Osteoblast (primary cell): ENCODE measurements around the gene CRELD2. TPM values are rescaled to one million over a fixed set of nuclear protein-coding genes. Genes with fewer than 3 reads are reported as not detected.

ENCODE experiments used
- DNase-seq: peaks from one replicate; pipeline ENCODE4 v3.0.0; 2011; ENCODE audit warnings: low spot score, mixed read lengths; ENCODE audit not compliant: insufficient read length; ENCODE audit errors: missing footprints
- H2AFZ ChIP-seq: 2 replicates; pipeline ENCODE4 v1.6.0; 2011; ENCODE audit warnings: mild to moderate bottlenecking, low read length
- H3K27ac ChIP-seq: 2 replicates; pipeline ENCODE4 v1.5.1; 2011; ENCODE audit warnings: mild to moderate bottlenecking, low read depth, low read length, moderate library complexity
- H3K27me3 ChIP-seq: 2 replicates; pipeline ENCODE4 v1.6.0; 2012; ENCODE audit warnings: mild to moderate bottlenecking, control low read depth, inconsistent platforms, low read length, moderate library complexity; ENCODE audit not compliant: insufficient read depth
- H3K36me3 ChIP-seq: 2 replicates; pipeline ENCODE4 v1.5.1; 2011; ENCODE audit warnings: mild to moderate bottlenecking, low read length, control low read depth, moderate library complexity; ENCODE audit not compliant: insufficient read depth
- H3K4me1 ChIP-seq: 2 replicates; pipeline ENCODE4 v1.5.1; 2011; ENCODE audit warnings: mild to moderate bottlenecking, low read length, control low read depth, moderate library complexity; ENCODE audit not compliant: insufficient read depth
- H3K4me2 ChIP-seq: 2 replicates; pipeline ENCODE4 v1.6.0; 2011; ENCODE audit warnings: mild to moderate bottlenecking, low read length; ENCODE audit not compliant: insufficient read depth
- H3K4me3 ChIP-seq: fragments of 200-600 bp; sonication (generic); 3 replicates; pipeline ENCODE4 v1.5.1; 2012; ENCODE audit warnings: mild to moderate bottlenecking, low read length, inconsistent platforms; ENCODE audit not compliant: insufficient read depth
- H3K79me2 ChIP-seq: 2 replicates; pipeline ENCODE4 v1.6.0; 2012; ENCODE audit warnings: mild to moderate bottlenecking, low read length, control low read depth, inconsistent platforms; ENCODE audit not compliant: insufficient read depth
- H3K9me3 ChIP-seq: 2 replicates; pipeline ENCODE4 v1.5.1; 2011; ENCODE audit warnings: low read depth, low read length, control low read depth
- H4K20me1 ChIP-seq: 2 replicates; pipeline ENCODE4 v1.6.0; 2012; ENCODE audit warnings: mild to moderate bottlenecking, low read length, control low read depth; ENCODE audit not compliant: insufficient read depth
- CTCF ChIP-seq: IDR thresholded peaks from 2 replicates; pipeline ENCODE4 v1.5.1; 2011; ENCODE audit warnings: mild to moderate bottlenecking, low read depth, low read length, moderate library complexity; ENCODE audit errors: extremely low read depth
- total RNA-seq: library from RNA; depleted of rRNA; stranded (reverse); fragments of >200 nt; gene quantifications from 2 replicates; pipeline ENCODE4 v1.2.3, GENCODE V29; 2012

CRELD2 gene
- total RNA-seq, 1 donor: 31.1 TPM

GRCh38 chr22:49887702-49888101 lies 30.7 kb upstream of the CRELD2 start:
- peaks cover 65% of the 10 kb centered on the region for H3K79me2 ChIP-seq
- no peaks in the 10 kb centered on the region for H3K9me3 ChIP-seq
- DNase-seq: no peak
- no peak overlapping the region for H3K4me3 ChIP-seq
- peaks cover 24% of the 10 kb centered on the region for H4K20me1 ChIP-seq
- no peak overlapping the region for H3K27ac ChIP-seq
- H3K4me1 ChIP-seq: peaks cover 3% of the 10 kb centered on the region
- no peak for TF ChIP-seq CTCF
- peaks cover 32% of the 10 kb centered on the region for H3K36me3 ChIP-seq
- no peak overlapping the region for H3K4me2 ChIP-seq
- H3K27me3 ChIP-seq: no peaks in the 10 kb centered on the region
- no peak overlapping the region for H2AFZ ChIP-seq

GRCh38 chr22:49889071-49889470 lies 29.4 kb upstream of the CRELD2 start:
- no peak overlapping the region for H2AFZ ChIP-seq
- H3K79me2 ChIP-seq: peaks cover 52% of the 10 kb centered on the region
- no peak overlapping the region for H3K4me3 ChIP-seq
- no peak overlapping the region for H3K27ac ChIP-seq
- peaks cover 19% of the 10 kb centered on the region for H4K20me1 ChIP-seq
- no peaks in the 10 kb centered on the region for H3K4me1 ChIP-seq
- H3K36me3 ChIP-seq: peaks cover 34% of the 10 kb centered on the region
- H3K27me3 ChIP-seq: no peaks in the 10 kb centered on the region
- DNase-seq: no peak
- no peaks in the 10 kb centered on the region for H3K9me3 ChIP-seq
- no peak for TF ChIP-seq CTCF
- peak overlapping the region; percentile 5 for H3K4me2 ChIP-seq

GRCh38 chr22:49892226-49892899 lies 26.1 kb upstream of the CRELD2 start:
- TF ChIP-seq CTCF: no peak
- peaks cover 14% of the 10 kb centered on the region for H3K36me3 ChIP-seq
- no peak overlapping the region for H3K27ac ChIP-seq
- no peak for DNase-seq
- H3K4me2 ChIP-seq: no peak overlapping the region
- H3K27me3 ChIP-seq: no peaks in the 10 kb centered on the region
- H3K9me3 ChIP-seq: no peaks in the 10 kb centered on the region
- H4K20me1 ChIP-seq: peaks cover 7% of the 10 kb centered on the region
- H3K4me3 ChIP-seq: no peak overlapping the region
- peaks cover 21% of the 10 kb centered on the region for H3K79me2 ChIP-seq
- no peak overlapping the region for H2AFZ ChIP-seq
- H3K4me1 ChIP-seq: no peaks in the 10 kb centered on the region

GRCh38 chr22:49893025-49893424 lies 25.4 kb upstream of the CRELD2 start:
- Histone ChIP-seq H3K27me3 (no peaks in the 10 kb centered on the region), H3K4me1 (no peaks in the 10 kb centered on the region), H3K9me3 (no peaks in the 10 kb centered on the region), H2AFZ (no peak overlapping the region), H3K36me3 (peaks cover 8% of the 10 kb centered on the region), H3K4me3 (no peak overlapping the region), H3K79me2 (peaks cover 14% of the 10 kb centered on the region), H3K4me2 (no peak overlapping the region), H4K20me1 (peaks cover 7% of the 10 kb centered on the region), H3K27ac (no peak overlapping the region)
- DNase-seq: no peak
- TF ChIP-seq CTCF: no peak
